ENCODE measurements around the gene ARID5B. TPM values are rescaled to one million over a fixed set of nuclear protein-coding genes. Genes with fewer than 3 reads are reported as not detected.

ARID5B gene
- total RNA-seq, 1 donor from 2014 or later: 14.0 TPM

- intact Hi-C loops (cut with DNase I): loop anchor here (2.0 kb wide), 1 partner anchor 91 kb away; no protein-coding TSS in a partner anchor
- no peak for DNase-seq (ENCODE audit: missing footprints)
- ATAC-seq: no peak
Measured at GRCh38 chr10:61993711-61994401, 92.4 kb downstream of the ARID5B start.

GRCh38 chr10:61994405-61995219 is 93.1 kb downstream of the ARID5B start:
- intact Hi-C loops (cut with DNase I): no loop called here
- no peak for ATAC-seq
- no peak for DNase-seq (ENCODE audit: missing footprints)

GRCh38 chr10:61995220-61995503 is 93.7 kb downstream of the ARID5B start:
- intact Hi-C loops (cut with DNase I): no loop called here
- DNase-seq (ENCODE audit: missing footprints) (no peak), ATAC-seq (no peak)

- intact Hi-C loops (cut with DNase I): no loop called here
- DNase-seq (ENCODE audit: missing footprints) (no peak), ATAC-seq (no peak)
Measured at GRCh38 chr10:61998937-61999336, 97.4 kb downstream of the ARID5B start.

- ATAC-seq (no peak), DNase-seq (ENCODE audit: missing footprints) (no peak)
- intact Hi-C loops (cut with DNase I): no loop called here
Measured at GRCh38 chr10:62000037-62000603, 98.6 kb downstream of the ARID5B start.

DNA sequence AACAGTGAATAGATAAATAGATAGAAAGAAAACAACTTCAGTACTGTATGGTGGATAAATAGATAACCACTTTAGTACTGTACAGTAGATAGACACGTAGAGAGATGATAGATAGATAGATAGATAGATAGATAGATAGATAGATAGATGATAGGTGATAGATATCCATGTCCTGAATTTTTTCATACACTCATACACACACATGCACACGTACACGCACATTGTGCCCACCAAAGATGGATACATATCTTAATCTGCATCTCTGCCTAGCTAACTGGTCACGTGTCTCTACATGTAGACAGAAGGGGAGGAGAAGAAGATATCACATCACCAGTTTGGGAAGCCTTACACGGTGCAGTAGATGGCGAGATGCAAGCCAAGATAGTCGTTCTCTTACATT is 99.2 kb downstream of the ARID5B start:
- intact Hi-C loops (cut with DNase I): no loop called here
- DNase-seq (ENCODE audit: missing footprints): no peak
- no peak for ATAC-seq

- DNase-seq (ENCODE audit: missing footprints) (no peak), ATAC-seq (no peak)
- intact Hi-C loops (cut with DNase I): no loop called here
Measured at GRCh38 chr10:62001898-62002297, 100.4 kb downstream of the ARID5B start.

DNA sequence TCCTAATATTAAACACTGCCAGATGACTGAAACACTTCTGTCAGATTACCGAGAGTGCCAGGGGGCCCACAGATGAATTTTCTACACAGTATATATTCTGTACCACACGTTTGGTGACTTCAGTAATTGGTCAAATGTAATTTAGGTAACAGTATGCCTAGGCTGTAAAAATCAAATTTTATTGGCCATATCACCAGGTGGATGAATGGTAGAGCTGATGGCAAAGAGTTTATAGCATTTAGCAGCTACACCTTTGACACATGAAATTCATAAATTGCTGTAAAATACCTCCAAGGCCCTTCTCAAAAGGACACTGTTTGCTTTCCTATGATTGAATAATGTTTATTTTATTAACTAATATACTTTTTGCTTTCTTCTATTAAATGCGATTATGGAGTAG is 101.3 kb downstream of the ARID5B start:
- no peak for ATAC-seq
- intact Hi-C loops (cut with DNase I): no loop called here
- no peak for DNase-seq (ENCODE audit: missing footprints)

- DNase-seq (ENCODE audit: missing footprints) (no peak), ATAC-seq (no peak)
- intact Hi-C loops (cut with DNase I): no loop called here
Measured at GRCh38 chr10:62004042-62004441, 102.5 kb downstream of the ARID5B start.

- DNase-seq (ENCODE audit: missing footprints) (no peak), ATAC-seq (no peak)
- intact Hi-C loops (cut with DNase I): no loop called here
Measured at GRCh38 chr10:62005281-62005680, 103.8 kb downstream of the ARID5B start.

GRCh38 chr10:62005687-62006086 is 104.2 kb downstream of the ARID5B start:
- intact Hi-C loops (cut with DNase I): no loop called here

DNA sequence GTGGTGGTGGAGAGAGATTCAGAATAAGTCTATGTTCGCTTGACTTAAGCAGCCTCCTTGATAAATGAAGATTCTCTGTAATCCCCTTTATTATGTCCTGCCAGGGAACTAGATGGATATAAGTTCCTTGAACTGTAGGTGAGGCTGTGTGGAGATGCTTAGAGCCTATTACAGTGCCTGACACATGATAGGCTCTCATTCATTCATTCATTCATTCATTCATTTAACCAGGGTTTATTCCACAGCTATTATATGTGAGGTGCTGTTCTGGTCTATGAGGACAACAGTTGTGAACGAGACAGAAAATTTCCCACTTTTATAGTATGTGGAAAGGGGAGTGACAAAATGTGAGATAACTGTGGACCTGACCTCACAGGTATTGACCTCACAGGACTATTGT is 105.6 kb downstream of the ARID5B start:
- ATAC-seq: no peak
- DNase-seq (ENCODE audit: missing footprints): no peak
- intact Hi-C loops (cut with DNase I): no loop called here

More at GRCh38 chr10:62005687-62006086, 104.2 kb downstream of the ARID5B start:
- DNase-seq (ENCODE audit: missing footprints) (no peak), ATAC-seq (no peak)

GRCh38 chr10:62008196-62008595 is 106.7 kb downstream of the ARID5B start:
- no peak for ATAC-seq
- intact Hi-C loops (cut with DNase I): no loop called here
- DNase-seq (ENCODE audit: missing footprints): no peak

DNA sequence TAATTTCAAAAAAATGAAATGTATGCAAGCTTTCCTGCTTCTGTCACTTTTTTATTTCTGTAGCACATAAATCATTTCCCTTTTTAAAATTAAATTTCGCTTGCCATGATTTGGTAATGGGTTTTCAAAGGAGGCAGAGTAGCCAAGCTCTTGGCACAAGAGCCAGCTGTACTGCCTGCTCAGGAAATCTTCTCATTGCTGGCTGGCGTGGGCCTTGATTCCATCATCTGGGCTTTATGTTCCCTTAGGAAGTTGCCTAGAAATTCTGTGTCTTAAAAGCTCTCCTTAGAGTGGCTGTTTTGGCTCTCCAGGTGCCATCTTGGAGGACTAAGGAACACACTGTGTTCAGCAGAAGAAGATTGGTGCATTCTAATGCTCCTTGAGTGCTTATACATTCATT is 107.4 kb downstream of the ARID5B start:
- DNase-seq (ENCODE audit: missing footprints): no peak
- intact Hi-C loops (cut with DNase I): no loop called here
- no peak for ATAC-seq

DNA sequence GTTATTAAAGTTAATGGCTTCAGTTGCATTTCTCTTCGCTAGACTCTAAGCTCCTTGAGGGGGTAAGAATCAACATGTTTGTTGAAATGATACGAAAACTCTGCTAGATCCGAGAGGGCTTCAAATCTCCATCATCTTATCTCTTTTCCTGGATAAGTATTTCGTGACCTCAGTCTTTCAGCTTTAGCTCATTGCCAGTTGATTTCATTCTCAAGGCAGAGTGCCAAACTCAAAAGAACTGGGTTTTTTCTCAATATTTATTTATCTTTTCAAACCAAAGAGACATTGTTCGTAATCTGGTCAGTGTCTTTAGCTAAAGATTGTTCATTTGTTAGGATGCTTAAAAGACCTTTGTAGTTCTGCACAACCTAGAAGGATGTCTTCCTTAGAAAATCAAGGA is 108.9 kb downstream of the ARID5B start:
- ATAC-seq (no peak), DNase-seq (ENCODE audit: missing footprints) (no peak)
- intact Hi-C loops (cut with DNase I): no loop called here

DNA sequence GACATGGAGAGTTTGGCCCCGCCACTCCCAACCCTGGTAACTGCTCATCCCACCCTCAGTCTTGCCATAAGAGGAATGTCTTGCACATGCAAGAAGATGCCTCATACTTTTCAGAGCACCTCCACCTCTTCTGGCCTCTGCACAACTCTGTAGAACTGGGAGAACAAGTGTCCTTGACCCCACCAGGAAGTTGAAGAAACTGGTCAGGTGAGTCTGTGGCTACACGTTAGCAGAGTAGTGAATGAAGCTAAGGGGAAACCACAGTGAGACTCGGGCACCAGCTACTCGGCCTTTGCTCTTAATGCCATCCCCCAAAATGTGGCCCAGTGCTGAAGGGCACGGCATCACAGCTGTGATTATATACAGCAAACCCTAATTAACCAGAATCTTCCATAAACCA is 110.1 kb downstream of the ARID5B start:
- DNase-seq (ENCODE audit: missing footprints): no peak
- ATAC-seq: no peak
- intact Hi-C loops (cut with DNase I): no loop called here

DNA sequence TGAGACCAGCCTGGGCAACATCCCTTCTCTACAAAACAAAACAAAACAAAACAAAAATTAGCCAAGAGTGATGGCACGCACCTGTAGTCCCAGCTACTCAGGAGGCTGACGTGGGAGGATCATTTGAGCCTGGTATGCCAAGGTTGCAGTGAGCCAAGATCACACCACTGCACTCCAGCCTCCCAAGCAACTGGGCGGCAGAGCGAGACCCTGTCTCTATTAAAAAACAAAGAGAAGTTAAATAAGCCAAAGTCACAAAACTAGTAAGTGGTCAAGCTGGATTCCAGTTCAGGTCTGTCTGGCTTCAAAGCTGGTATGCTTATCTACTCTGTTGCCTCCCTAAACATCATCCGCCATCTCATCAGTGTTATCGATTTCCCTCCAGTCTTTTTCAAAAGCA is 110.8 kb downstream of the ARID5B start:
- ATAC-seq: no peak
- intact Hi-C loops (cut with DNase I): no loop called here

DNA sequence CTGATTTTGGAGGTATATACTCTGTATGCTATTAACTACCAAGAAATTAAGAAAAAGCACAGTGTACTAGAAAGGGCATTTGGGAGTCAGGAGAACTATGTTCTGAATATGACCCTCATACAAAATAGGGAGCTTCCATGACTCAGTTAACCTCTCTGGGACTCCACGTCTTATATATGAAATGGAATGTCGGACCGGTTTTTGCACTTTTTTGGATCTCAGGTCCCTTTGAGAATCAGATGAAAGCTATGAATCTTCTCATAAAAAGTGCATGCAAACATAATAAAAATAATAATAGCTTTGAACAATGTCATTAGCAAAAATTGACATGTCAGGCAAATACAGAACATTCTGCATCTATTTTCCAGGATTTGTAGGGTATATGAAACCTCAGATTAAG is 113.0 kb downstream of the ARID5B start:
- DNase-seq (ENCODE audit: missing footprints) (no peak), ATAC-seq (no peak)
- intact Hi-C loops (cut with DNase I): no loop called here

More for the DNA sequence above, 110.8 kb downstream of the ARID5B start:
- DNase-seq (ENCODE audit: missing footprints): no peak

DNA sequence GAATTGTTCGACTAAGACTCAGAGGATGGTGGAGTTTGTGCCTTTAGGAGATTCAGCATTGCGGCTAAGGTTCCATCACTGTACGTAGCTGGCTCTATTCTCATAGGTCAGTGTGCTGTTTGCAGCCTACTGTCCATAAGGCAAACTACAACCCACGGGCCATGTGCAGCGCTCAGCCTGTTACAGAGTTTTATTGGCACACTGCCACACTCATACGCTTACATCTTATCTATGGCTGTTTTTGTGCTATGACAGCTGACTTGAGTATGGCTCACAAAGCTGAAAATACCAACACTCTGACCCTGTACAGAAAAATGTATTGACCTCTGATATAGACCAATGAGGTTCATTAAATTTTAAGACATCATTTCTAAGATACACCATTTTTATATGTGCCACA is 114.5 kb downstream of the ARID5B start:
- intact Hi-C loops (cut with DNase I): no loop called here
- no peak for ATAC-seq
- DNase-seq (ENCODE audit: missing footprints): no peak
